Activated CD4-positive, alpha-beta memory T cell treated with anti-CD3 and anti-CD28 coated beads, Interleukin-2, amount 10 ng/mL, durations not matched to agents 7 days and 5 days (primary cell): Measurements from ENCODE around the gene AR. TPM values are rescaled to one million over a fixed set of nuclear protein-coding genes. Genes with fewer than 3 reads are reported as not detected.

Experiments used
- CTCF ChIA-PET: fragments of 350-600 bp; sonication (Branson Sonifier 250); formaldehyde crosslinking; loops from one replicate; lab custom pipeline; 2021; ENCODE audit warnings: antibody characterized with exemption, inconsistent platforms; lab: Charles Lee
- POLR2A ChIA-PET: fragments of 350-600 bp; sonication (Branson Sonifier 250); formaldehyde crosslinking; loops from one replicate; lab custom pipeline; 2021; ENCODE audit warnings: antibody characterized with exemption; lab: Charles Lee
- DNase-seq: peaks from one replicate; pipeline ENCODE4 v3.0.0-alpha.2; 2020
- H3K27ac Mint-ChIP-seq: one replicate; pipeline ENCODE4 v1.8.0; 2021; ENCODE audit warnings: mild to moderate bottlenecking, mixed read lengths
- H3K27me3 Mint-ChIP-seq: one replicate; pipeline ENCODE4 v1.8.0; 2021; ENCODE audit warnings: mixed read lengths
- H3K36me3 Mint-ChIP-seq: one replicate; pipeline ENCODE4 v1.8.0; 2021; ENCODE audit warnings: low read depth, mixed read lengths
- H3K4me1 Mint-ChIP-seq: one replicate; pipeline ENCODE4 v1.8.0; 2021; ENCODE audit warnings: mixed read lengths
- H3K4me3 Mint-ChIP-seq: one replicate; pipeline ENCODE4 v1.8.0; 2021; ENCODE audit warnings: mild to moderate bottlenecking, mixed read lengths
- H3K9me3 Mint-ChIP-seq: one replicate; pipeline ENCODE4 v1.8.0; 2021; ENCODE audit warnings: mixed read lengths
- total RNA-seq, 2 experiments: library from RNA; stranded (reverse); gene quantifications; one replicate each; pipeline ENCODE4 v1.2.3, GENCODE V29; 2021

Gene AR
- total RNA-seq, 2 experiments from 2014 or later = 0.33 to 0.45 TPM

DNA sequence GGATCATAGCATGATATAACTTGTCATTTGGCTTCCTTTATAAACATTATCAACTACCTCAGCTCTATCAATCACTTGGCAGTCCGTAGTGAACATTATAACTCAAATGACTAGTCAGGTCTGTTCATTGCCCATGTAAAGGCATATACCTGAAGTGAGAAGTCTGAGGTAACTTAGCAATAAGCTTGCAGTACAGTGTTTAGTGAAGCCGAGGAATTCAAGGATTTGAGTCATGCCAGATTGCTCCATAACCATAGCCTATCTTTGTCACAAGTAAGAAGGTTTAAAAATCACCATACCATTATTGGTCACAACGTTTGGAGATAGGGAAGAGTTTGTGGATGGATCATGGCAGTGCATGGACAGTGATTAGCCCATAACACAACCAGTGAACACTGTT is 41.6 kb downstream of the AR start:
- H3K27me3 Mint-ChIP-seq = no peaks in the 10 kb centered on the region
- no peak overlapping the region for H3K27ac Mint-ChIP-seq
- CTCF ChIA-PET = no interaction called here
- no peaks in the 10 kb centered on the region for H3K4me1 Mint-ChIP-seq
- POLR2A ChIA-PET = no interaction called here
- no peak overlapping the region for H3K4me3 Mint-ChIP-seq
- H3K36me3 Mint-ChIP-seq = no peaks in the 10 kb centered on the region
- no peak for DNase-seq
- H3K9me3 Mint-ChIP-seq = no peaks in the 10 kb centered on the region

- ChIA-PET CTCF (no interaction called here), POLR2A (no interaction called here)
- no peak overlapping the region for H3K27ac Mint-ChIP-seq
- no peaks in the 10 kb centered on the region for H3K36me3 Mint-ChIP-seq
- DNase-seq = no peak
- H3K4me3 Mint-ChIP-seq = no peak overlapping the region
- H3K27me3 Mint-ChIP-seq = no peaks in the 10 kb centered on the region
- H3K4me1 Mint-ChIP-seq = no peaks in the 10 kb centered on the region
- no peaks in the 10 kb centered on the region for H3K9me3 Mint-ChIP-seq
Observed at GRCh38 chrX:67587946-67588624, 44.3 kb downstream of the AR start.

GRCh38 chrX:67596839-67597790 is 53.3 kb downstream of the AR start:
- CTCF ChIA-PET = no interaction called here

DNA sequence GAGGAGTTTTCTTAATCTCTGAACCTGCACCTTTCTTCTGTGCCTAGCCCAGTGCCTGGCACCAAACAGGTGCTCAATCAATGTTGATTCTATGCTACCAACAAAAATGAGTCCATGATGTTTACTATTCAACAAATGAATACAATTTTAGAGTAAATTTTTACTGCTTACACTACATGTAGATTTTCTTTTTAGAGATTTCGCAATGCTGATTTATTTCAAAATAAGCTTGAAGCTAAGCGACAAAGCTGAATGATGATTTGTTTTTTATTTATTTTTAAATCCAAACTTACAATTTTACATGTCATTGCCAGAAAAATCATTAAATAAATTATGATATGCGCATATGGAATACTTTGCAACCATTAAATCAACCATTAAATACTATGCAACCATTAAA is 55.7 kb downstream of the AR start:
- H3K27ac Mint-ChIP-seq = no peak overlapping the region
- no peak overlapping the region for H3K4me3 Mint-ChIP-seq
- no peak for DNase-seq
- no peaks in the 10 kb centered on the region for H3K27me3 Mint-ChIP-seq
- CTCF ChIA-PET = no interaction called here
- no peaks in the 10 kb centered on the region for H3K9me3 Mint-ChIP-seq
- no peaks in the 10 kb centered on the region for H3K36me3 Mint-ChIP-seq
- H3K4me1 Mint-ChIP-seq = no peaks in the 10 kb centered on the region
- POLR2A ChIA-PET = no interaction called here

More at GRCh38 chrX:67596839-67597790, 53.3 kb downstream of the AR start:
- H3K27ac Mint-ChIP-seq = no peak overlapping the region
- no peaks in the 10 kb centered on the region for H3K27me3 Mint-ChIP-seq
- POLR2A ChIA-PET = no interaction called here
- no peak overlapping the region for H3K4me3 Mint-ChIP-seq
- no peak for DNase-seq
- H3K9me3 Mint-ChIP-seq = no peaks in the 10 kb centered on the region
- no peaks in the 10 kb centered on the region for H3K4me1 Mint-ChIP-seq
- H3K36me3 Mint-ChIP-seq = no peaks in the 10 kb centered on the region

- Mint-ChIP-seq H3K27me3 (no peaks in the 10 kb centered on the region), H3K4me1 (no peaks in the 10 kb centered on the region), H3K27ac (no peak overlapping the region), H3K36me3 (no peaks in the 10 kb centered on the region), H3K4me3 (no peak overlapping the region), H3K9me3 (no peaks in the 10 kb centered on the region)
- POLR2A ChIA-PET = no interaction called here
- DNase-seq = no peak
- CTCF ChIA-PET = no interaction called here
Observed at GRCh38 chrX:67601771-67602170, 58.0 kb downstream of the AR start.

DNA sequence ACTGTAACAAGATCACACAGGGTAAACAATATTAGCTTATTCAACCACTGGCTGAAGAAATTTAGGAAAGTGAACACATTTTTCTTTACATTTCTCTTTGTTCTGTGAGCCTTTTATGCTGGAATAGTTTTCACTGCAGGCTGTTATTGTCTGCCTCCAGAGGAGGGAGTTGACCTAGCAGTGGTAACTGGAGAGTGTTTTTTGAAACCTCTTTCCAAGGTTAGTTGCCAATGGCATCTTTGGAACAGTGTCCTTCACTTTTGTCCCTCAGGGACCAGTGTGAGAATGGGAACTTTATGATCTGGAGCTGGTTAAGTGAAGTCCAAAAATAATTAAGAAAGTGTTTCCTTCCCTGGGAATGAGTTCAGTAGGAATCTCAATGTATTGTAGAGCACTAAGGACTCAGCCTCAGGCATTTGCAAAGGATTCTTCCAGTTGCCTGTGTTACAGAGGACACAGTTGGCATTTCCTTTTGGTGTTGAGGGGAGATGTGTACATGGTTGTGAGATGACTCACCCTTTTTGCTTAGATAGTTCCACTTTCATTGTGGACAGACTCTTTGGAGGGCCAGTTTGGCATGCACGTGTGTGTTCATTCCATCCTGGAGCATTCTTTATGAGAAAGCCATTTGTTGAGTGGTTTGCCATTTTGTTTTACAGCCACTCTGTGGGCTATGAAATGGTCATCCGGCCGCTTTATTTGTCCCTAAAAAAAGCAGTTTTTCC is 61.3 kb downstream of the AR start:
- no peaks in the 10 kb centered on the region for H3K36me3 Mint-ChIP-seq
- DNase-seq = no peak
- no peak overlapping the region for H3K27ac Mint-ChIP-seq
- H3K4me3 Mint-ChIP-seq = no peak overlapping the region
- no peaks in the 10 kb centered on the region for H3K9me3 Mint-ChIP-seq
- no peaks in the 10 kb centered on the region for H3K4me1 Mint-ChIP-seq
- H3K27me3 Mint-ChIP-seq = no peaks in the 10 kb centered on the region
- ChIA-PET POLR2A (no interaction called here), CTCF (no interaction called here)

GRCh38 chrX:67607466-67607865 is 63.6 kb downstream of the AR start:
- Mint-ChIP-seq H3K4me1 (no peaks in the 10 kb centered on the region), H3K4me3 (no peak overlapping the region), H3K27me3 (no peaks in the 10 kb centered on the region), H3K9me3 (no peaks in the 10 kb centered on the region), H3K36me3 (no peaks in the 10 kb centered on the region), H3K27ac (no peak overlapping the region)
- ChIA-PET POLR2A (no interaction called here), CTCF (no interaction called here)
- DNase-seq = no peak

DNA sequence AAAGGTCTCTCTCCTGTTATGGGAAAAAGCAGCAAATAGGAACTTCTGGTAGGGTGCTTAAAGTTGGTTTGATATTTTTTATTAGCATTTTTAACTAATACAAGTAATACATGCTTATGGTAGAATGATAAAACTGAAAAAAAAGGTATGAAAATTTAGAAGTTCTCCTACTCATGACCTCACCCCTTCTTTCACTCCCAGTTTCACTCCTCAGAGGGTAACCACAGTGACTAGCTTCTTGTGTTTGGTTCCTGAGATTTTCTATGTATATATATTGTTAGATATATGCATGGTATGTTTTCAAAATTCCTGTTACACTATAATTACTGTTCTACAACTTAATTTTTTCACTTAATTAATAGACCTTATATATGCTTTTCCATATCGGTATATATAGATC is 66.5 kb downstream of the AR start:
- Mint-ChIP-seq H3K27me3 (no peaks in the 10 kb centered on the region), H3K36me3 (no peaks in the 10 kb centered on the region), H3K4me3 (no peak overlapping the region), H3K9me3 (no peaks in the 10 kb centered on the region), H3K4me1 (no peaks in the 10 kb centered on the region), H3K27ac (no peak overlapping the region)
- DNase-seq = no peak
- CTCF ChIA-PET = no interaction called here
- POLR2A ChIA-PET = no interaction called here

- Mint-ChIP-seq H3K36me3 (no peaks in the 10 kb centered on the region), H3K4me3 (no peak overlapping the region), H3K4me1 (no peaks in the 10 kb centered on the region), H3K27me3 (no peaks in the 10 kb centered on the region), H3K27ac (no peak overlapping the region), H3K9me3 (no peaks in the 10 kb centered on the region)
- no peak for DNase-seq
- ChIA-PET POLR2A (no interaction called here), CTCF (no interaction called here)
Observed at GRCh38 chrX:67612231-67612630, 68.4 kb downstream of the AR start.

DNA sequence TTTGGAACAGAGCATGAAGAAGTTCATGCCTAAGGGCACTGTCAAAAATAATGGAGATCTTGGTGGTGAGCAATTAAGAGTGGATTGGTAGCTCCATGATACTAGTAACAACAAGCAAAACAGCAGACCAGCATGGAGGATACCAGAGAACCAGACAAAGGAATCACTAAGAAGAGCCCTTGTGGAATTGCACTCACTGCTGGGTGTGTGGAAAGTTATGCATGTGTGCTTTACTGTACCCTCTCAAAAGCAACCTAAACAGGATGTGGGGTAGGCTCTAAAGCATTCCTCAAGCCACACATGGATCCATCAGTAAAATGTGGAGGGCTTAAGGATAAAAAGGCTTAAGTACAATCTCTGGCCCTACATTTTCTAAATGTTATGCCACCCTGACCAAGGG is 69.5 kb downstream of the AR start:
- POLR2A ChIA-PET = no interaction called here
- DNase-seq = no peak
- CTCF ChIA-PET = no interaction called here

DNA sequence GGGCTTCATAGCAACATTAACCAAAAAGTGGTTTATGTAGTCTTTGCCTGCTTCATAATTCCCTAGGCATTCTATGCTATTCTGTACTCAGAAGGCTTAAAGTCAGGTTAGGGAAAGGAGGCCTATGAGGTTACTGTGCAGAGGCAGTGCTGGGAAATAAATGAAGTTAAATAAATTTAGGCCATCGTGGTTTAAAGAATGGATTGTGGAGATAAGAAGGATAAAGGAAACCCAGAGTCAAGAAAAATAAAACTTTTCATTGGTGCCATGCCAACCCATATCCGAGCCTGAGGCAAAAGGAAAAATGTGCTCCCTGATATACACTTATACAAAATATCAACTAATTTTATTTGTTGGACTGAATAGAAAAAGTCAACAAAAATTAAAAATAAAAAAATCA is 70.2 kb downstream of the AR start:
- CTCF ChIA-PET = no interaction called here
- POLR2A ChIA-PET = no interaction called here
- no peaks in the 10 kb centered on the region for H3K9me3 Mint-ChIP-seq

More for the DNA sequence above, 69.5 kb downstream of the AR start:
- H3K36me3 Mint-ChIP-seq = no peaks in the 10 kb centered on the region
- H3K4me1 Mint-ChIP-seq = no peaks in the 10 kb centered on the region
- H3K9me3 Mint-ChIP-seq = no peaks in the 10 kb centered on the region
- no peak overlapping the region for H3K4me3 Mint-ChIP-seq
- no peak overlapping the region for H3K27ac Mint-ChIP-seq
- H3K27me3 Mint-ChIP-seq = no peaks in the 10 kb centered on the region

GRCh38 chrX:67614423-67614822 is 70.6 kb downstream of the AR start:
- Mint-ChIP-seq H3K27me3 (no peaks in the 10 kb centered on the region), H3K4me1 (no peaks in the 10 kb centered on the region), H3K4me3 (no peak overlapping the region), H3K9me3 (no peaks in the 10 kb centered on the region), H3K27ac (no peak overlapping the region), H3K36me3 (no peaks in the 10 kb centered on the region)
- ChIA-PET CTCF (no interaction called here), POLR2A (no interaction called here)
- no peak for DNase-seq

More for the DNA sequence above, 70.2 kb downstream of the AR start:
- Mint-ChIP-seq H3K36me3 (no peaks in the 10 kb centered on the region), H3K27me3 (no peaks in the 10 kb centered on the region), H3K4me3 (no peak overlapping the region), H3K27ac (no peak overlapping the region), H3K4me1 (no peaks in the 10 kb centered on the region)
- DNase-seq = no peak

DNA sequence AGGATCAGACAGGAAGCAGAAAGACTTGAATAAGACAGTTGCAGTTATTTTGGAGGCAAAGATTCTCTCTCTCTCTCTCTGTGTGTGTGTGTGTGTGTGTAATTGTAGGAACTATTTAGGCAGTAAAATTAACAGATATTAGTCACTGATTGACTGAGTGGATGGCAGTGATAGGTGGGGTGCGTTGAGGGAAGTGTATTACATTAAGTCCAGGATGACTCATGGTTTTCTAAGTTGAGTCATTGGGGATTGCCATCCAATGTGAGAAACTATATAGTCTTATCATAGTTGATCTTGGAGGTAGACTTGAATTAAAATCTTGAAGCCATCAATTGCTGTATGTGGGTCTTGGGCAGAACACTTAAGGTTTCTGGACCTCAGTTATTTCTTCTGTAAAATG is 75.4 kb downstream of the AR start:
- ChIA-PET POLR2A (no interaction called here), CTCF (no interaction called here)
- Mint-ChIP-seq H3K36me3 (no peaks in the 10 kb centered on the region), H3K27me3 (no peaks in the 10 kb centered on the region), H3K9me3 (no peaks in the 10 kb centered on the region), H3K27ac (no peak overlapping the region), H3K4me3 (no peak overlapping the region), H3K4me1 (no peaks in the 10 kb centered on the region)
- no peak for DNase-seq
